Measurements from ENCODE around the gene LRRC2. TPM values are rescaled to one million over a fixed set of nuclear protein-coding genes. Genes with fewer than 3 reads are reported as not detected.

The LRRC2 gene
- total and polyA plus RNA-seq, 2 donors (not counting 3 experiments of a cell fraction or from before 2014, with no cell fraction given): 0.14 to 0.73 TPM

DNA sequence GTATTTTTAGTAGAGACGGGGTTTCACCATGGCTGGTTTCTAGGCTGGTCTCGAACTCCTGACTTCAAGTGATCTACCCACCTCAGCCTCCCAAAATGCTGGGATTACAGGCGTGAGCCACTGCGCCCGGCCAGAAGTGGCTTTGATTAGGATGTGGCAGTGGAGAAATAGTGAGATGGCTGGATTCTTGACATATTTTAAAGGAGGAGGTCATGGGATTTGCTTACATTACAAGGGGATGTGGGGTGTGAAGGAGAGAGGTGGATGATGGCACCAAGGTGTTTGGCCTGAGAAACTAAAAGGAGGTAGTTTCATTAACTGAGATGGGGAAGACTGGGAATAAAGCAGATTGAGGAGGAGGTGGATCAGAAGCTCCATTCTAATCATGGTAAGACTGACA, 86.4 kb downstream of the LRRC2 start:
- DNase-seq (ENCODE audit: low read depth, low spot score) (no peak), FAIRE-seq (no peak)
- no TSS peak for BruUV-seq (replicated peaks)
- Histone ChIP-seq H3K79me2 (ENCODE audit: control insufficient read depth, insufficient read depth, low read length) (no peaks in the 10 kb centered on the region), H3K27ac (ENCODE audit: insufficient read depth, low read depth, low read length) (no peak overlapping the region), H3K9ac (replicated peaks; ENCODE audit: extremely low read depth, insufficient read depth, low read length) (no peak overlapping the region), H3K4me1 (ENCODE audit: control insufficient read depth, extremely low read depth, insufficient read depth, low read length) (no peaks in the 10 kb centered on the region), H3K4me3 (replicated peaks in 1 of 3; ENCODE audit: insufficient read depth in 1 of 3, low read depth in 1 of 3, low read length in 3 of 3) (no peak overlapping the region), H4K20me1 (replicated peaks; ENCODE audit: control insufficient read depth, extremely low read depth, insufficient read depth, low read length) (no peaks in the 10 kb centered on the region), H3K9me1 (replicated peaks; ENCODE audit: control insufficient read depth, extremely low read depth, insufficient read depth, low read length) (no peaks in the 10 kb centered on the region), H3K36me3 (ENCODE audit: control insufficient read depth in 2 of 2, extremely low read depth in 1 of 2, insufficient read depth in 2 of 2, low read length in 2 of 2) (no peaks in the 10 kb centered on the region), H3K9me3 (replicated peaks; ENCODE audit: control insufficient read depth, insufficient read depth, low read length) (no peaks in the 10 kb centered on the region), H3K4me2 (ENCODE audit: insufficient read depth, low read length) (no peak overlapping the region), H3K27me3 (ENCODE audit: control insufficient read depth in 2 of 2, insufficient read depth in 2 of 2, low read length in 2 of 2) (peaks cover 5 to 7% of the 10 kb centered on the region in 2 experiments), H2AFZ (ENCODE audit: low read depth, low read length) (no peak overlapping the region)
- ChIA-PET POLR2A (no interaction called here), CTCF (interaction anchor here (1.0 to 1.2 kb wide), 2 partner anchors 9 to 30 kb away, joined by 3 to 10 read pairs; no protein-coding TSS in a partner anchor)
- TF ChIP-seq MYC (IDR thresholded peaks at IDR 0.05; ENCODE audit: low read depth, low read length): no peak
- no peak for TF ChIP-seq EZH2 (IDR thresholded peaks at IDR 0.05; ENCODE audit: borderline replicate concordance, low read depth, low read length, severe bottlenecking)
- TF ChIP-seq, protein P1, sequence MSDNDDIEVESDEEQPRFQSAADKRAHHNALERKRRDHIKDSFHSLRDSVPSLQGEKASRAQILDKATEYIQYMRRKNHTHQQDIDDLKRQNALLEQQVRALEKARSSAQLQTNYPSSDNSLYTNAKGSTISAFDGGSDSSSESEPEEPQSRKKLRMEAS (IDR thresholded peaks at IDR 0.05; ENCODE audit: insufficient read depth, insufficient read length): no peak
- TF ChIP-seq, protein P2, sequence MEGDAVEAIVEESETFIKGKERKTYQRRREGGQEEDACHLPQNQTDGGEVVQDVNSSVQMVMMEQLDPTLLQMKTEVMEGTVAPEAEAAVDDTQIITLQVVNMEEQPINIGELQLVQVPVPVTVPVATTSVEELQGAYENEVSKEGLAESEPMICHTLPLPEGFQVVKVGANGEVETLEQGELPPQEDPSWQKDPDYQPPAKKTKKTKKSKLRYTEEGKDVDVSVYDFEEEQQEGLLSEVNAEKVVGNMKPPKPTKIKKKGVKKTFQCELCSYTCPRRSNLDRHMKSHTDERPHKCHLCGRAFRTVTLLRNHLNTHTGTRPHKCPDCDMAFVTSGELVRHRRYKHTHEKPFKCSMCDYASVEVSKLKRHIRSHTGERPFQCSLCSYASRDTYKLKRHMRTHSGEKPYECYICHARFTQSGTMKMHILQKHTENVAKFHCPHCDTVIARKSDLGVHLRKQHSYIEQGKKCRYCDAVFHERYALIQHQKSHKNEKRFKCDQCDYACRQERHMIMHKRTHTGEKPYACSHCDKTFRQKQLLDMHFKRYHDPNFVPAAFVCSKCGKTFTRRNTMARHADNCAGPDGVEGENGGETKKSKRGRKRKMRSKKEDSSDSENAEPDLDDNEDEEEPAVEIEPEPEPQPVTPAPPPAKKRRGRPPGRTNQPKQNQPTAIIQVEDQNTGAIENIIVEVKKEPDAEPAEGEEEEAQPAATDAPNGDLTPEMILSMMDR (IDR thresholded peaks at IDR 0.05; ENCODE audit: extremely low read depth in 1 of 2, insufficient read depth in 1 of 2, low read depth in 1 of 2, low read length in 2 of 2): no peak
- intact Hi-C loops (cut with micrococcal nuclease) (loop anchor here (10.0 kb wide), 1 partner anchor 415 kb away; no protein-coding TSS in a partner anchor), dilution Hi-C loops (cut with MboI; ENCODE audit: extremely low pct_ligation_motif_present, low sequenced_read_pairs) (no loop called here)

DNA sequence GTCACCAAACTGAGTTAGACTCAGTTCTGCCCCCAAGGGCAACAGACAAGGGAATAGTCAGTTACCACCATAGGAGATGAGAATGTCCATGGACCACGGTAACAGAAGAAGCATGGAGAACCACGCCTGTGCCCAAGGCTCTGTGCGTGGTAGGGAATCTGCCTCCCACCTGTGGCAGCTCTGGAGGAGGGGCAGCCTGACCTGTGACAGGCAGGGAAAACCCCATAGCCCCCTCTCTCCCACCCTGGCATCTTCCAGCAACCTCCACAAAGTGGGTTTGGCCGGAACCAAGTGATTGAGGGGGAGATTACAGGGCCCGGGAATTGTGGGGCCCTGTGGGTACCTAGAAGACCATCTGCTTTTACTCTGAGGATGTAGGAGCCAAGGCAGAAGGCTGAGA, 87.1 kb downstream of the LRRC2 start:
- Histone ChIP-seq H2AFZ (ENCODE audit: low read depth, low read length) (no peak overlapping the region), H3K27me3 (ENCODE audit: control insufficient read depth in 2 of 2, insufficient read depth in 2 of 2, low read length in 2 of 2) (peaks cover 5 to 8% of the 10 kb centered on the region in 2 experiments), H3K36me3 (ENCODE audit: control insufficient read depth in 2 of 2, extremely low read depth in 1 of 2, insufficient read depth in 2 of 2, low read length in 2 of 2) (no peaks in the 10 kb centered on the region), H3K27ac (ENCODE audit: insufficient read depth, low read depth, low read length) (no peak overlapping the region), H3K9me3 (replicated peaks; ENCODE audit: control insufficient read depth, insufficient read depth, low read length) (no peaks in the 10 kb centered on the region), H4K20me1 (replicated peaks; ENCODE audit: control insufficient read depth, extremely low read depth, insufficient read depth, low read length) (no peaks in the 10 kb centered on the region), H3K4me2 (ENCODE audit: insufficient read depth, low read length) (no peak overlapping the region), H3K9me1 (replicated peaks; ENCODE audit: control insufficient read depth, extremely low read depth, insufficient read depth, low read length) (no peaks in the 10 kb centered on the region), H3K9ac (replicated peaks; ENCODE audit: extremely low read depth, insufficient read depth, low read length) (no peak overlapping the region), H3K79me2 (ENCODE audit: control insufficient read depth, insufficient read depth, low read length) (no peaks in the 10 kb centered on the region), H3K4me3 (replicated peaks in 1 of 3; ENCODE audit: insufficient read depth in 1 of 3, low read depth in 1 of 3, low read length in 3 of 3) (no peak overlapping the region), H3K4me1 (ENCODE audit: control insufficient read depth, extremely low read depth, insufficient read depth, low read length) (no peaks in the 10 kb centered on the region)
- POLR2A ChIA-PET: no interaction called here
- BruUV-seq (replicated peaks): no TSS peak
- no peak for DNase-seq (ENCODE audit: low read depth, low spot score)
- no peak for TF ChIP-seq POLR2A (IDR thresholded peaks at IDR 0.05; ENCODE audit: low read depth, low read length)
- TF ChIP-seq JUN (IDR thresholded peaks at IDR 0.05; ENCODE audit: borderline replicate concordance, insufficient read depth, insufficient read length, low read depth): no peak
- TF ChIP-seq GATA2 (IDR thresholded peaks at IDR 0.05; ENCODE audit: insufficient read depth, insufficient read length, low read depth, low read length): no peak
- no peak for TF ChIP-seq FOS (IDR thresholded peaks at IDR 0.05; ENCODE audit: borderline replicate concordance, insufficient read depth, low read length)
- TF ChIP-seq, protein P1 (IDR thresholded peaks at IDR 0.05; ENCODE audit: insufficient read depth, insufficient read length): no peak
- no peak for TF ChIP-seq POLR2AphosphoS5 (IDR thresholded peaks at IDR 0.05; ENCODE audit: insufficient read depth, low read depth, low read length)
- TF ChIP-seq, protein P2 (IDR thresholded peaks at IDR 0.05; ENCODE audit: extremely low read depth in 1 of 2, insufficient read depth in 1 of 2, low read depth in 1 of 2, low read length in 2 of 2): no peak
- no peak for TF ChIP-seq MYC (IDR thresholded peaks at IDR 0.05; ENCODE audit: low read depth, low read length)
- no peak for TF ChIP-seq EZH2 (IDR thresholded peaks at IDR 0.05; ENCODE audit: borderline replicate concordance, low read depth, low read length, severe bottlenecking)
- CTCF ChIA-PET: no interaction called here
- dilution Hi-C loops (cut with MboI; ENCODE audit: extremely low pct_ligation_motif_present, low sequenced_read_pairs) (no loop called here), intact Hi-C loops (cut with micrococcal nuclease) (no loop called here)
- no peak for FAIRE-seq
